Epidermal melanocyte (primary cell): ENCODE data around the gene ZNF565.
"Not testable (repeated sequence)": the region's sequence is repeated elsewhere in the genome, so short reads cannot be mapped to it uniquely, and the experiment has no call there.

ENCODE experiments used
- DNase-seq: peaks from one replicate; pipeline ENCODE4 v3.0.0; 2011; ENCODE audit warnings: low spot score; ENCODE audit not compliant: insufficient read length

The ZNF565 gene

GRCh38 chr19:36212895-36213294, 1.6 kb downstream of the ZNF565 start:
- DNase-seq = no peak

- DNase-seq = no peak
These were observed 4.0 kb downstream of the ZNF565 start for GRCh38 chr19:36210497-36210896.

- DNase-seq = no peak
These were observed 5.1 kb downstream of the ZNF565 start for GRCh38 chr19:36209372-36209771.

- DNase-seq = no peak
These were observed 6.7 kb downstream of the ZNF565 start for GRCh38 chr19:36207605-36208252.

- no peak for DNase-seq
These were observed 11.2 kb downstream of the ZNF565 start for GRCh38 chr19:36203293-36203692.

- no peak for DNase-seq
These were observed 12.8 kb downstream of the ZNF565 start for GRCh38 chr19:36201684-36202083.

GRCh38 chr19:36198119-36198518, 16.3 kb downstream of the ZNF565 start:
- no peak for DNase-seq

- no peak for DNase-seq
These were observed 18.2 kb downstream of the ZNF565 start for GRCh38 chr19:36196249-36196648.

GRCh38 chr19:36186722-36187121, 27.7 kb downstream of the ZNF565 start:
- not testable (repeated sequence) for DNase-seq

GRCh38 chr19:36183245-36183628, 31.2 kb downstream of the ZNF565 start:
- DNase-seq = no peak

- DNase-seq = no peak
These were observed 31.7 kb downstream of the ZNF565 start for GRCh38 chr19:36182612-36183244.

- not testable (repeated sequence) for DNase-seq
These were observed 35.4 kb downstream of the ZNF565 start for GRCh38 chr19:36179077-36179476.

- DNase-seq = not testable (repeated sequence)
These were observed 40.6 kb downstream of the ZNF565 start for GRCh38 chr19:36173846-36174245.

- DNase-seq = no peak
These were observed 41.6 kb downstream of the ZNF565 start for GRCh38 chr19:36172852-36173251.

- DNase-seq = no peak
These were observed 45.2 kb downstream of the ZNF565 start for GRCh38 chr19:36169084-36169760.

- DNase-seq = no peak
These were observed 50.7 kb downstream of the ZNF565 start for GRCh38 chr19:36163813-36164212.

GRCh38 chr19:36160821-36161596, 53.5 kb downstream of the ZNF565 start:
- DNase-seq = no peak

GRCh38 chr19:36153126-36153525, 61.3 kb downstream of the ZNF565 start:
- no peak for DNase-seq

GRCh38 chr19:36152352-36153091, 61.9 kb downstream of the ZNF565 start, which contains the start of gene COX7A1:
Gene COX7A1, minus strand, starts transcription at chr19:36152447. Its CDS starts 40 bp downstream, at chr19:36152407.
- DNase-seq = peak; percentile 62

- no peak for DNase-seq
These were observed 62.5 kb downstream of the ZNF565 start for GRCh38 chr19:36152019-36152351.
